Stimulated activated CD4-positive, alpha-beta T cell treated with anti-CD3 and anti-CD28 coated beads, Interleukin-12 subunit alpha, Interleukin-12 subunit beta, amount 100 ng/mL, for 4 hours (primary cell): ENCODE data around the gene ADAMTS8.

Experiments used
- DNase-seq: peaks from one replicate; pipeline ENCODE4 v3.0.0-alpha.2; 2020

Gene ADAMTS8

DNA sequence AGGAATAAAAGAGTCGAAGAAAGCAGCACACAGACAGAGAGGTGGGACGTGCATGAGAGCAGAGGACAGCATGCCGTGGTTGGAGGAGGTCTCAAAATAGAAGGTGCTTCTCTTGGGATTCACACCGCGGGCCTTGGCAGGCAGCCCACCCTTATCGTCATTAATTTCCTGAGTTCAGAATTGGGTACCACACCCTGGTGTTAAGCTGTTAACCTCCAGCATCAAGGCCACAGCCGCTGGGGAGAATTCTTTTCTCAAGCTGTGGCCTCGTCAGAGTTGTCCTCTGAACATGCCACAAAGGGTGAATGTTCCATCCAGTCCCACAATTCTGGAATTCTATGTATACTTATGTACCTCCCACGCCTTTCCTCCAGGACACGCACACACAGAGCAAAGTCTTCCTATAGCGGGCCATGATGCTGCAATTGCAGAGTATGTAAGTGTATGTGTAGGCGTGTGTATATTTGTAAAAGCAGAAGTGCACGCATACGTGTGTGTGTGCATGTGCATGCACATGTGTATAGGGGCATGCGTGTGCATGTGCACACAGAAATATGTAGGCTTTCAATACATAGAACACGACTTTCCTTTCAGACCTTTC, 39.0 kb downstream of the ADAMTS8 start:
- no peak for DNase-seq

DNA sequence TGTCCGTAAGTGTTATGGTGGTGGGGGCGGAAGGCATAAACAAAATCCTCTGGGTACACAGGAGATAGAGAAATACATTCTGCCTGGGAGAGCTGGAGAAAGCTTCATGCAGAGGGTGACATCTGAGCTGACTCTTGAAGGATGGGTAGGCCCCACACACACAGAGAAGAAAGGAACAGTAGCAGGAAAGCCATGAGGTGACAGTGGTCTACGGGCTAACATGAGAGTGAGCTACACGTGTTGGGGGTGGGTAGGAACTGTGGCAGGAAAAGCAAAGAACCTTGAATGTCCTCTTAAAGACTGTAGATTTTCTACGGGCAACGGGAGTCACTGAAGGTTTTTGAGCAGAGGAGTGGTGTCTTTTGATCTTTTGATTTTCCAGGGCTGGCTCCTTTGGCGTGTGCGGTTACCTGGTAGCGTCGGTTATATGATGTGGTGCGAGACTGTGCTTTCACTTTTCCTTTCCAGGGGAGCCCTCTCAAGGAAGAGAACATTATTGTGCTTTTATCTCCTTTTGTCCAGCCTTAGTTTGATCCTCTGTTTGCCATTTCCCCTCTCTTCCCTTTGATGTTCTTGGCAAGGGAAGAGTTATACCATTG, 39.7 kb downstream of the ADAMTS8 start:
- DNase-seq, result no peak

DNA sequence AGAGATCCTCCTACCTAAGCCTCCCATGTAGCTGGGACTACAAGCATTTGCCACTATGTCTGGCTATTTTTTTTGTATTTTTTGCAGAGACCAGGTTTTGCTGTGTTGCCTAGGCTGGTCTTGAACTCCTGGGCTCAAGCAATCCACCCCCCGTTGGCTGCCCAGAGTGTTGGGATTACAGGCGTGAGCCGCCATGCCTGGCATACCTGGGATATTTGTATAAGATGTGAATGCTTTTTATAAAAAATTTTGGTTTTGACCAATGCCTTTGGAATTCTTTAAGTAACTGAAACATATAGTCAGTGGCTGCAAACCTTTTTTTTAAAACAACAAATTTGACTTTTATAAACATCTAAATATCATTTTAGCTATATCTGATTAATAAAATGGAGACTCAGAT, 42.4 kb downstream of the ADAMTS8 start:
- DNase-seq, result no peak

DNA sequence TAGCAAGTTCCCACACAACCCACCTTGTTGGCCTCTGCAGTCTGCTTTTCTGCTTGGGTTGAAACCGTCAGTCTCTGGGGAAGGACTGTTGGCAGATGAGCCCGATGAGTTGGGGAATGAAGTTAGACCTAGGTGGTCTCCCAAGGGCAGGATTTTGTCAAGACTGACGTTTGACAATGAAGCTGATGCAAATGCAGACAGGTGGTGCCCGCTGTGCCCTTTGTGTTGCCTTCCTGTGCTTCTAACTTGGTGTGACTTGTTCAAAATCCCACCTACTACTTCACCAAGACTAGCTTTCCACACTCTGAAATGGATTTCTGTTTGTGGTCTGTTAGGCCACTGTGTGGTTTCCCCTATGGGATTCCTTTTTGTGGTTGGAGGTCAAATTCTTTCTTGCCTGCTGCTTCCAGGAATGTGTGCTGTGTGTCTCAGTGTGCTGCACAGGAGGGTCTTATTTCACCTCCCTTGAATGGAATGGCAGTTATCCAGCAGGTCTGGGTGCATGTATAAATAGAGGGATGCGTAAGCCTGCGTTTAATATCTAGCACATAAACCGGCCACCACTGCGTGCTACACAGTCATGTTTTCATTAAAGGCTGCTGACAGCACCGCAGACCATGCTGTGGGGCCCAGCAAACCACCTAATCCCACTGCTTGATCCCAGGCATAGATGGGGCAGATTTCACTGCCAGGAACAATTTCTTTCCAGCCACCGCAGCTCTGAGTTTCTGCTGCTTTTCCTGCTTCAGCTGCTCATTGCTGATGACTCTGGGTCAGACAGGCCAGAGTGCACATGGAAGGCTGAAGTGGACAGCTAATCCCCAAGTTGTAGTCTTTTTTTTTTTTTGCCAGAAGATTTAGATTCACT, 44.8 kb downstream of the ADAMTS8 start:
- no peak for DNase-seq

DNA sequence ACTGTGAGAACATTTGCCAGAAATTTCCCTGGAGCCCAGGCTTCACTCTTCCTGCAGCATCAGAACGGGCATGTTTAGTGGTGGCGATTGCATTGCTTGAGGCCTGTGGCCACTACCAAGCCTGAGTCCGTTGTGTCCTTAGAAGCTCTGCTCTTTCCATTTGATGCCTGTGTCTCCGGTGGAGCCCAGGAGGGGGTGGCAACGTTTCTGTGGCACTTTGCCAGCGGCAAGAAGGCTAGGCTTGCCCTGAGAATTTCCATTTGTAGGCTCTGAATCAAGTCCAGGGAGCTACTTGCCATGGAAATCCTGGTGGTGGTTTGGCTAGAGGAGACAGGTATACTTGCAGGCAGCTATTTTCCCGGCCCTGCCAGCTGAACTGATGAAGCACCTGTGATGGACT, 47.1 kb downstream of the ADAMTS8 start:
- no peak for DNase-seq

DNA sequence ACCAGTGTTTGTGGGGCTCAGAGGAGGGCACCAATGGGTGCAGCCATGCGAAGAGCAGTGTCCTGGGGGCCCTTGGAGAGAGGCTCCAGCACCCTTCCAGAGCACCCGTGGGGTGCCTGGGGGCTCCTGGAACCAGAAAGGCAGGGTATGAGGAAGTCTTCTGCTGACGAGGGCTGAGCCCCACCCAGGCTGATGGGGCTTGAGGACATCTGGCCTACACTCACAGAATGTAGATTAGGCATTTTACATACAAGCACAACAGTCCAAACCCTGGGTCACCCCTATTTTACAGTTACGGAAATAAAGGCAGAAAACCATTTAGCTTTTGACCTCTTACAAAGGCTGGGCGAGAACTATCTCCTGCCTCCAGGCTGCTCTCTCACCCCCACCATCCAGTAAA, 47.6 kb downstream of the ADAMTS8 start:
- DNase-seq, result no peak

DNA sequence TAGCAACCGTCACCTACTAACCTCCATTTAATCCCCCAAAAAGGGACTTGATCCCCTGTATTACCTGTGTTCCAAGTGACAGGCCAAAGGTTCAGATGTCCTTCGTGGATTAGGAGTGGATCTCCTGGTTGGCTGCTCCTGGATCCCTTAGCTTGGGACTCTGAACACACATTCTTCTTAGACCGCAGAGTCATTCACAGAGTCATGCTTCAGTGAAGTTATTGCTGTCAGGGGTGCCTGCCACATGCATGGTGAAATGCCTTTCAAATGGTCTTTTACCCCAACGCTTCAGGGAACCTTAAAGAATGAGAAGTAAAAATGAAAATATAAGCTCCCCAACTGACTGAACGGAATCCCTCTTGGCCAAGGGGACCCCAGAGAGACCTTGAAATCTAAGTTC, 49.1 kb downstream of the ADAMTS8 start:
- no peak for DNase-seq

DNA sequence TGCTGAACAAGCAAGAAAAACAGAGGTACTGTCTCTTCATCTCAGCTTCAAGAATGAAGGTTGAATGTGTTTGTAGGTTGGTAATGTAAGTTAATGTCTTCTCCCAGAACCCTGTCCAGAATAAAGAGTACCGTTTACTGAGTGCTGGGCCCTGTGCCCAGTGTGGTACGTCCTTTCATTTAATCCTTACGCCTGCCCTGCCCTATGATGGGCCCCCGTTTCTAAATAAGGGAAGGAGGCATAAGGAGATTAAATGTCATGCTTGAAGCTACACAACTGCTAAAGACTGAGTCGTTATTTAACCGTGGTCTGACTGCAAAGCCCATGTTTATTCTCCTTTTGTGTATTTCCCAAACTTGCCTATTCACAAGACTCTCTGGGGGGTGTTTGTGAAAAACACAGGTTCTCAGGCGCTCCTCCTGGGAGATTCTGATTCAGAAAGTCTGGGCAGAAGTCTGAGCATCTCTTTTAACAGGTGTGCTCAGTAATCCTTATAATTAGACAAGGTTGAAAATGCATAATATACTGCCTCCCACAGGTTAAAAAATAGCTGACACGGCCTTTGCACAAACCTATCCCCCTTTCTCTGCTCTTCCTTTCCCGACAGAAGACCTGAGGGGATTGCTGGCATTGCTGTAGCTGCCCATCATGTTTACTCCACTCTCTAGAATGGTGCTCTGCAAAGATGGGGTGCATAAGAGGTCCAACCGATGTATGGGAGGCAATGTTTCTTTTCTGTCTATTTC, 57.4 kb downstream of the ADAMTS8 start:
- no peak for DNase-seq

DNA sequence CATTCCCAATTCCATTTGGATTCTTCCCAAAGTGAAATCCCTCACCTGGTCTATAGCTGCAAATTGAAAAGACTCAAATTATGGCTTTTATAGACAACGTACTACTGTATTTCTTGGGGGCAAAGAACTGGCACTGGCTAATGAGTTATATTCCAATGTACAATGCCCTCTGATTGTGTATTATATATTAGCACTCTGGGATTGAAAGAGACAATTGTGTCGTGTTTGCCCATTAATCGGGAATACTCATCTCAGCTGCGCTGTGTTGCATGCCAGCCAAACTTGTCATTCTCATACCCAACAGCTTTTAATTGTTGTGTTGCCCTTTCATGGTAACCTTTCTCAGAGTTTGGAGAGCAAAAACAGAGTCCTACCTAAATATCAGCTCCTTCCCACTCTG, 58.7 kb downstream of the ADAMTS8 start:
- no peak for DNase-seq

DNA sequence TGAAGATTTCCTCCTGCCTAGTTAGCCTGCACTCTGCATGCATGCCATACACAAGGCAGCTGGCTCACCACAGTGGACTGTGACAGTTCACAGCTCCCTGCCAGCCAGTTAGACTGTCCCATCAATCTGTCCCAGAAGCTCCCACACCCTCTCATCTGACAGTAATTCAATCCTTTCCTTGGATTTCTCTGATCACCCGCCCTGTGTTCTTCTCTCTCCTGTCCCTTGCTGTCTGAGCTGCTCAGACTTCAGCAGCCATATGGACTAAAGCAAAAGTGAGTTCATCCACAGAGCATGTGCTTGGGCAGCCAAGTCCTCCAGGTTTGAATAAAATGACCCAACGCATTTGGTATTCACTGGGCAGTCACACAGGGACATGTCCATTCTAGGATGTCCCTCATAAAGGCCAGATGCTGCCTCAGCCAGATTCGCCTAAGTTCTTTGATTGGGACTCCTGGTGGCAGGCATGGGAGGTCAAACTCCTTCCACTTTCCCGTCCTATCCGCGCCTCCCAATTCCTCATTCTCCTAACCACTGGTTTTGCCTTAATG, 59.2 kb downstream of the ADAMTS8 start:
- no peak for DNase-seq

DNA sequence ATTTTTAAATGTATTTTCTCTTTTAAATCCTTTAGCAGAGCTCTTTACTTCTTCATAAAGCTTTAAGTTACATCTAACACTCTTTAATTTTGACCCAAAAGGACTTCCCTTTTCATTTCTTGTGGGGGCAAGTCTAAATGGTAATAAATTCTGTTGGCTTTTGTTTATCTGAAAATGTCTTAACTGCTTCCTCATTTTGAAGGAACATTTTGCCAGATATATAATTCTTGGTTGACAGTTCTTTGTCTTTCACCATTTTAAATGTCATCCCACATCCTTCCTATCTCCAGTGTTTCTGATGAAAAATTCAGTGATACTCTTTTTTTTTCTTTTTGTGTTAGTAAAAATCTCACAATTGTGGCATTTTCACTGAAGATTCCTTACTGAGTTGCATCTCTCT, 69.0 kb downstream of the ADAMTS8 start:
- DNase-seq, result no peak

DNA sequence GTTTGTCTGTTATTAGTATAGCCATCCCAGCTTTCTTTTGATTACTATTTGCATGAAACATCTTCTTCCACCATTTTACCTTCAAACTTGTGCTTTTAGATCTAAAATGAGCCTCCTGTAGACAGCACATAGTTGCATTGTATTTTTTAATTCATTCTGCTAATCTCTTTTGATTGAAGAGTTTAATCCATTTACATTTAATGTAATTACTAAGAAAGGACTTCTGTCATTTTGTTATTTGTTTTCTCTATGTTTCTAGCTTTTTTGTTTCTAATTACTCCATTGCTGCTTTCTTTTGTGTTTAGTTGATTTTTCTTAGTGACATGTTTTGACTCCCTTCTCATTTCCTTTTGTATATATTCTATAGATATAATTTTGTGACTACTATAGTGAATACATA, 70.0 kb downstream of the ADAMTS8 start:
- no peak for DNase-seq
